ENCODE data around the gene PTF1A.
"Not testable (repeated sequence)": the region's sequence is repeated elsewhere in the genome, so short reads cannot be mapped to it uniquely, and the experiment has no call there.

Gene PTF1A

GRCh38 chr10:23204773-23205172, 12.7 kb downstream of the PTF1A start:
- DNase-seq: no peak

GRCh38 chr10:23205972-23206642, 14.0 kb downstream of the PTF1A start:
- DNase-seq: no peak

DNA sequence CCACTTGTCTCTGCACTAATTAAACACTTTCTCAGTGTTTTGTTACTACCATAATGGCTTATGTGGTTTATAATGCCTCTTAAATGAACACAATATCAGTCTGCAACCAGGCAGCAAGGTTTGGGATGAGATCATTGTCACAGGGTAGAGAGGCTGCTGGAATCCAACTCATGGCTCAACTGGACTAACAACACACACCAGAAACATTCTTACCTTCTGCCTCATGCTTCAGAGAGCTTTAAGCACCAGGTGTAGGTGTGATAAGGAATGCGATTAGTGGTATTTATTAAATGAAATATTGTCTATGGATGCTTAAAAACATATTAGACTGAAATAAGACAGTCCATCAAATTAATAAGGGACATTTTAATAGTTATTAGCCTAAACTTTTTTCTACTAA, 25.4 kb downstream of the PTF1A start:
- DNase-seq: no peak

DNA sequence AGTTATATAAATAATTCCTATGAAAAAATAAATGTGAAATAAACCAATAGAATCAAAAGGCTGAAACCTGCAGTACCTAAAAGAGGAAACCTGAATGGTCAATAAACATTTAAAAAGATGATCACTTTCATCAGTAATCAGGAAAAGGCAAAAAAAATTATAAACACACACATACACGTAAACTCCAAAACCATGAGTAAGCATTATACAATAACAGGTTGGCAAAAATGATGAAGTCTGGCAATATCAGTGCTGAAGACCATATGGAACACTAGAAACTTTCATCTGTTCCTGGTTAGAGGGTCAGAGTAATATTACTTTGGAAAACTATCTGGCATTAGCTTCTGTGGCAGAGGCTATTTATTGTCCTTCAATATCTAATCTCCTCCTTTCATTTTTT, 38.5 kb downstream of the PTF1A start:
- no peak for DNase-seq

DNA sequence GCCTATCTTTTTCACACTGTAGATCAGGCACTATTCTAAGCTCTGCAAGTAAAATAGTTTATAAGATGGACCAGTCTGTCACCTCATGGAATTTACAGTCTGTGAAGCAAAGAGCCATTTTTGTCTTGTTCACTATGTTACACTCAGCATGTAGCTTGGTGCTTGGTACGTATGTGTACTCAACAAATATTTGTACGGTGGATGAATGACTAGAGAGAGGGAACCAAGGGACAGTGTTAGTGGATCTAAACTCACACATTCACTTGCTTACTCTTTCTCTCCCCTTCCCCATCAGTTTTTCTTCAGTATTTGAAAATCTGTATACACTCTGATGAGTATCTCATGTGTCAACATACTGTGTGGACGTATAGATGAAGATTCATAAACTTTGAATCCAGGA, 45.9 kb downstream of the PTF1A start:
- no peak for DNase-seq

DNA sequence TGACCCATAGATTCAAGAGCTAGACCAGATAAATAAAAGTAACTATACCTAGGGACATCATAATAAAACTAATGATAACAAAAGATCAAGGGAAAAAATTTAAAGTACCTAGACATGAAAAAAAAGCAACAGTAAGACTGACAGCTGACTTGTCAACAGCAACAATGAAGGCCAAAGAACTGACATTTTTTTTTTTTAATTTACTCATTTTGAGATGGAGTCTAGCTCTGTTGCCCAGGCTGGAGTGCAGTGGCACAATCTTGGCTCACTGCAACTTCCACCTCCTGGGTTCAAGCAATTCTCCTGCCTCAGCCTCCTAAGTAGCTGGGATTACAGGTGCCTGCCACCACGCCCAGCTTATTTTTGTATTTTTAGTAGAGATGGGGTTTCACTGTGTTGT, 49.7 kb downstream of the PTF1A start:
- not testable (repeated sequence) for DNase-seq
